ENCODE data around the gene SGSH.

SGSH gene

DNA sequence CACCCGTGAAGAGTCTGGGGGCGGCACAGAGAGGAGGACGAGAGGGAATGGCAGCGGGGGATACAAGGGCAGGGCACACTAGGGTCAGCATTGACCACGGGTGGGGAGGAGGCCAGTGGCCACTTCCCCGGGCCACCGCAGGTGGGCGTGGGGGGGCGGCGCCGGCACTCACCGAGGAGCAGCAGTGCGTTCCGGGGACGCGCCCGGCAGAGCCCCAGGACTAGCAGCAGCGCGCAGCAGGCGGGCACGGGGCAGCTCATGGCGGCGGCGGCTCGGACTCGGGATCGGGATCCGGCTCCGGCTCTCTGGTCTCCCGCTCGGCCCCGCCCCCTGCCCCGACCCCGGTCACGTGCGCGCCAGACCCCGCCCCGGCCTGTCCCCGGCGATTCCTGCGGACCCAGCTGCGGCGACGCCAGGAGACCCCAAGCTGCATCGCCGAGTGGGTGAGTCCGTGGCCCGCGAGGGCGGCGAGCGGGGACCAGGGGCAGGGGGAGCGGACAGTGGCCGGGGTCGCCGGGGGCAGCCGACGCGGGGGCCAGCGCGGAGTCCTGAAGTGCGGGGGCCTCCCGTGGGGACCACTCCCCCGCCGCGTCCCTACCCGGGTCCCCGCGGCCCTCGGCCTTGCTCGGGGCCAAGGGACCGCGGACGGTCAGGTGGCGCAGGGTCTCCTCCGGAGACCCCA lies at the start of gene SGSH, which contains the start of gene SLC26A11:
Gene SGSH (minus strand): TSS at position 280 of the 682 bp plus-strand sequence. CDS start 20 bp downstream, at position 260.
Gene SLC26A11 (plus strand): TSS at position 374 of the 682 bp plus-strand sequence. CDS start 1,134 bp downstream, outside the sequence.
- peak within 1 kb of the TSS; percentile 84 to 96 for H3K4me3 ChIP-seq (ENCODE audit: low read depth in 1 of 2, low read length in 2 of 2)
- no peaks in the 10 kb centered on the region for H3K9me3 ChIP-seq (ENCODE audit: control insufficient read depth in 1 of 2, low read length in 2 of 2)
- H3K27me3 ChIP-seq (ENCODE audit: low read depth, low read length) = no peaks in the 10 kb centered on the region
- H3K4me1 ChIP-seq (ENCODE audit: control insufficient read depth in 1 of 2, insufficient read depth in 2 of 2, low read length in 2 of 2) = peaks cover 0 to 29% of the 10 kb centered on the region in 2 donors
- H3K27ac ChIP-seq (ENCODE audit: low read length) = peak within 1 kb of the TSS; percentile 82
- H3K36me3 ChIP-seq (ENCODE audit: control insufficient read depth in 1 of 2, insufficient read depth in 2 of 2, low read length in 2 of 2) = peaks cover 8 to 12% of the 10 kb centered on the region in 2 donors

DNA sequence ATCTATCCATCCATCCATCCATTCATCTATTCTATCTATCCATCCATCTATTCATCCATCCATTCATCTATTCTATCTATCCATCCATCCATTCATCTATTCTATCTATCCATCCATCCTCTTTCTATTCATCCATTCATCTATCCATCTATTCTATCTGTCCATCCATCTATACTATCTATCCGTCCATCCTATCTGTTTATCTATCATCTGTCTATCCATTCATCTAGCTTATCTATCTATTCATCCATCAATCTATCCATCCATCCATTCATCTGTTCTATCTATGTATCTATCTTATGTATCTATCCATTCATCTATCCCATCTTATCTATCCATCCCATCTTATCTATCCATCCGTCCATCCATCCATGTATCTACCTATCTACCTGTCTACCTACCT lies 49.3 kb upstream of the SGSH start:
- Histone ChIP-seq H3K4me1 (ENCODE audit: control insufficient read depth in 1 of 2, insufficient read depth in 2 of 2, low read length in 2 of 2) (peaks cover 0 to under 1% of the 10 kb centered on the region in 2 donors), H3K36me3 (ENCODE audit: control insufficient read depth in 1 of 2, insufficient read depth in 2 of 2, low read length in 2 of 2) (peaks cover 27 to 51% of the 10 kb centered on the region in 2 donors), H3K9me3 (ENCODE audit: control insufficient read depth in 1 of 2, low read length in 2 of 2) (no peaks in the 10 kb centered on the region), H3K4me3 (ENCODE audit: low read depth in 1 of 2, low read length in 2 of 2) (no peak overlapping the region), H3K27ac (ENCODE audit: low read length) (no peak overlapping the region), H3K27me3 (ENCODE audit: low read depth, low read length) (no peaks in the 10 kb centered on the region)

DNA sequence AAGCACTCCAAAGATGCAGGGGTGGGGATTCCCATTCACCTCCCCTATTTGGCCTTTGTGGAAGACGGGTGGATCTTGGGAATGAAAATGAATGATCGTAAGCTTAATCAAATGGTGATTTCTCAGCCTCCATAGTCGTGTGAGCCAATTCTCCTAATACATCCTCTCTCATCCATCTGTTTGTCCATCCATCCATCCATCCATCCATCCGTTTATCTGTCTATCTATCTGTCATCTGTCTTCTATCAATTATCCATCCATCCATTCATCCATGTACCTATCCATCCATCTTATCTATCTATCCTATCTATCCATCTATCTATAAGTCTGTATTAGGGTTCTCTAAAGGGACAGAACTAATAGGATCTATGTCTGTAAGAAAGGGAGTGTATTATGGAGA lies 48.3 kb upstream of the SGSH start:
- H3K27me3 ChIP-seq (ENCODE audit: low read depth, low read length) = no peaks in the 10 kb centered on the region
- H3K4me1 ChIP-seq (ENCODE audit: control insufficient read depth in 1 of 2, insufficient read depth in 2 of 2, low read length in 2 of 2) = peaks cover 0 to 10% of the 10 kb centered on the region in 2 donors
- H3K9me3 ChIP-seq (ENCODE audit: control insufficient read depth in 1 of 2, low read length in 2 of 2) = no peaks in the 10 kb centered on the region
- no peak overlapping the region for H3K27ac ChIP-seq (ENCODE audit: low read length)
- H3K4me3 ChIP-seq (ENCODE audit: low read depth in 1 of 2, low read length in 2 of 2) = no peak overlapping the region
- H3K36me3 ChIP-seq (ENCODE audit: control insufficient read depth in 1 of 2, insufficient read depth in 2 of 2, low read length in 2 of 2) = peaks cover 27 to 44% of the 10 kb centered on the region in 2 donors

DNA sequence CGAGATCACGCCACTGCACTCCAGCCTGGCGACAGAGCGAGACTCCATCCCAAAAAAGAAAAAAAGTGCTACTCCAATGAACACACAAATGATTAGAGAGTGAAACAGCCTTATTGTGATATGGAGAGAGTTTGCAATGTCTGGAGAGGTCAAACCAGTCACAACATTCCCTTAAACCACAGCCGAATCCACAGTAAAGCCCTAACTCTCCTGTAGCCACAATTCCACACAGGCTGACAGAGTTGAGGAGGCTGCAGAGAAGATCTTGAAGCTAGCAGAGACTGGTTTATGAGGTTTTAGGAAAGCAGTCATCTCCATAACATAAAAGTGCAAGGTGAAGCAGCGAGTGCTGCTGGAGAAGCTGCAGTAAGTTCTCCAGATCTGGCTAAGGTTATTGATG lies 47.3 kb upstream of the SGSH start:
- Histone ChIP-seq H3K4me3 (ENCODE audit: low read depth in 1 of 2, low read length in 2 of 2) (no peak overlapping the region), H3K9me3 (ENCODE audit: control insufficient read depth in 1 of 2, low read length in 2 of 2) (no peaks in the 10 kb centered on the region), H3K27me3 (ENCODE audit: low read depth, low read length) (no peaks in the 10 kb centered on the region), H3K27ac (ENCODE audit: low read length) (no peak overlapping the region), H3K4me1 (ENCODE audit: control insufficient read depth in 1 of 2, insufficient read depth in 2 of 2, low read length in 2 of 2) (peaks cover 5 to 19% of the 10 kb centered on the region in 2 donors), H3K36me3 (ENCODE audit: control insufficient read depth in 1 of 2, insufficient read depth in 2 of 2, low read length in 2 of 2) (peaks cover 21 to 34% of the 10 kb centered on the region in 2 donors)

GRCh38 chr17:80265205-80266068 lies 45.3 kb upstream of the SGSH start:
- Histone ChIP-seq H3K4me1 (ENCODE audit: control insufficient read depth in 1 of 2, insufficient read depth in 2 of 2, low read length in 2 of 2) (peaks cover 5 to 26% of the 10 kb centered on the region in 2 donors), H3K27ac (ENCODE audit: low read length) (no peak overlapping the region), H3K27me3 (ENCODE audit: low read depth, low read length) (no peaks in the 10 kb centered on the region), H3K9me3 (ENCODE audit: control insufficient read depth in 1 of 2, low read length in 2 of 2) (no peaks in the 10 kb centered on the region), H3K4me3 (ENCODE audit: low read depth in 1 of 2, low read length in 2 of 2) (no peak overlapping the region), H3K36me3 (ENCODE audit: control insufficient read depth in 1 of 2, insufficient read depth in 2 of 2, low read length in 2 of 2) (peaks cover 21 to 33% of the 10 kb centered on the region in 2 donors)

DNA sequence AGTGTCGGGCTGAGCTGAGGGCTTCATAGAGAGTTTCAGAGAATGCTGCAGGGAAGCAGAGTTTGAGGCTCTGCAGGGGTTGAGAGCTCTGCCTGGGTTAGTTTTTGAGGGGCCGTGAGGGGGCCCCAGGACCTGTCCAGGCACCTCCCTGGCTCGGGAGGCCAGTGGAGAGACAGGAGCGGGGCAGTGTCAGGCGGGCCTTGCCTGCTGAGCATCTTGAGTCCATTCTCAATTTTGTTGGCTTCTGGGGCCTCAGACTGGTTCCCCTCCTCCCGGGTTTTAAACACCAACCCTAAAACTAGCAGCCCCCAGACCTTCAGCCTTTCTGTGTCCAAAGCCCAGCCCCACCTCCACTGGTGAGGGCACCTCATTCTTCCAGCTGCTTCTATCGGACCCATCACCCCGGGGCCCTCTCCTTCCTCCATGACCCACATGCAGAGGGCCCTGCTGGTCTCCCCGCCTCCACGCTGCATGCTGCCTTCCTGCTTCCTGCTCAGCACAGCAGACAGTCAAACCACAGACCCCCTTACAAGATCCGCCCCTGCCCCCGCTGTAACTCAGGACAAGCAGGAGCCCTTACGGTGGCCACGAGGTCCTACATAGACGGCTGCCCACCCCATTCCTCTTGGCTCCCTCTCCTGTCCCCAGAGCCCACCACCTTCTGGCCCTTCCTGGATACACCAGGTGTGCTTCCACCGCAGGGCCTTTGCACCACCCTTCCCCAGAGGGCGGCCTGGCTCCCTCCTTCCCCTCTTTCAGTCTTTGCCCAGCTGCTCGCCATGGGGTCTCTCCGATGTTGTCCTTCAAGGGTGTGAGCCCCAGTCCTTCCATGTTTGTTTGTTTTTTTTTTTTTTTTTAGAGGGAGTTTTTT lies 44.3 kb upstream of the SGSH start:
- Histone ChIP-seq H3K4me1 (ENCODE audit: control insufficient read depth in 1 of 2, insufficient read depth in 2 of 2, low read length in 2 of 2) (peaks cover 5 to 26% of the 10 kb centered on the region in 2 donors), H3K27ac (ENCODE audit: low read length) (peak overlapping the region; percentile 80), H3K4me3 (ENCODE audit: low read depth in 1 of 2, low read length in 2 of 2) (peak overlapping the region; percentile 57 to 83), H3K36me3 (ENCODE audit: control insufficient read depth in 1 of 2, insufficient read depth in 2 of 2, low read length in 2 of 2) (peaks cover 14 to 26% of the 10 kb centered on the region in 2 donors), H3K9me3 (ENCODE audit: control insufficient read depth in 1 of 2, low read length in 2 of 2) (no peaks in the 10 kb centered on the region), H3K27me3 (ENCODE audit: low read depth, low read length) (no peaks in the 10 kb centered on the region)

DNA sequence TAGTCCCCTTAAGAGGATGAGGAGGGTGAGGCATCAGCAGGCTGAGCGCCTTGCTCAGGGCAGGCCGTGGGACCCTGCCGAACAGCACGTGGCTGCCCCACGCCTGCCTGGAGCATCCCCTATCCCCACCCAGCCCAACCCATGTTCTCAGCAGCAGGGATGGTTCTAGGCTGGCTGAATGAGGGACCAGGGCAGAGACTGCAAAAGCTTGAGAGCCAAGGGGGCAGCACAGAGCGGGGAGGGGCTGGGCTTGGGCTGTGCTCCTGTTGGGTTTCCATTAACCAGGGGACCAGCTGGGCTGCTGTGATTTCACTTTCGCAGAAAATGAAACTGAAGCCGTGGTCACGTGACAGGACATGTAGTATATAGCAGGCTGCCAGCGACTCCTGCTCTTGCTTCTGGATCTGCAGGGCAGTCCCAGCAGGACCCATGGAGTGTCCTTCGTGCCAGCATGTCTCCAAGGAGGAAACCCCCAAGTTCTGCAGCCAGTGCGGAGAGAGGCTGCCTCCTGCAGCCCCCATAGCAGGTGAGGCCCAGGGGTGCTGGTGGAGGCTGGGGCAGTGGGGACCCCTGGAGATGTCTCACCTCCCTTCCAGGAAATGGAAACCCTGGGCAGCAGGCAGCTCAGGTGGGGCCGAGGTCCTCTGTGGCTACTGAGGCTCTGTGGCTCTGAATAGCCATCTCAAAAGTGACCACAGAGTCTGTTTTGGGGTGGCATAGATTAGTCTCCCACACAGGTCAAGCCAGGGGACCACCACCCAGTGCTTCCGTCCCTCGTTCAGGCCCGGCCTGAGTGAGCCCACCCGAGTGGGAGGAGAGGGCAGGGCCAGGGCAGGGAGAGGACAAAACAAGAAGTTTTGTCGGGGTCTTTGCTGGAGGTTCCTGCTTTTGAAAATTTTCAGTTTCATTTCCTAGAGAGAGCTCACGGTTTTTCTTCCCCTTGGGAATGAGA lies 43.4 kb upstream of the SGSH start:
- Histone ChIP-seq H3K4me3 (ENCODE audit: low read depth in 1 of 2, low read length in 2 of 2) (peak overlapping the region; percentile 57 to 83), H3K27ac (ENCODE audit: low read length) (peak overlapping the region; percentile 80), H3K36me3 (ENCODE audit: control insufficient read depth in 1 of 2, insufficient read depth in 2 of 2, low read length in 2 of 2) (peaks cover 8 to 19% of the 10 kb centered on the region in 2 donors), H3K27me3 (ENCODE audit: low read depth, low read length) (no peaks in the 10 kb centered on the region), H3K9me3 (ENCODE audit: control insufficient read depth in 1 of 2, low read length in 2 of 2) (no peaks in the 10 kb centered on the region), H3K4me1 (ENCODE audit: control insufficient read depth in 1 of 2, insufficient read depth in 2 of 2, low read length in 2 of 2) (peaks cover 5 to 26% of the 10 kb centered on the region in 2 donors)

DNA sequence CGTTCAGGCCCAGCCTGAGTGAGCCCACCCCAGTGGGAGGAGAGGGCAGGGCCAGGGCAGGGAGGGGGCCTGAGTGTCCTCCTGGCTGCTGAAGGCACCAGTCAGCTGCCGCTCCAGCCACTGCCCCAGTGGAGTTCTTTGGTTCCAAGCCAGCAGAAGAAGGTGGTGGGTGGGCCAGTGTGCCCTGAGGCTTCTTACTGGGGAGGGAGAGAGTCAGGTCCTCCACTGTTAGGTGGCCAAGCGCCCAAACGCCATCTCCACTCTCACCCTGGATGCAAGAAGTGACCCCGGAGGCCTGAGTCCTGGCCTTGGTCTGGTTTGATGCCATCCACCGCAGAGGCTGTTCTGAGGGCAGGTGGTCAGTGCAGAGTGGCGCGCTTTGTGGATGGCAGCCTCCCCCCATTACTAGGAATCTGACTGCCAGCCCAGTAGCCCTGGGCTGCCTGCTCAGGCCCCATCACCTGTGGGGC lies 42.7 kb upstream of the SGSH start:
- Histone ChIP-seq H3K27ac (ENCODE audit: low read length) (peak overlapping the region; percentile 39), H3K4me1 (ENCODE audit: control insufficient read depth in 1 of 2, insufficient read depth in 2 of 2, low read length in 2 of 2) (peaks cover 5 to 26% of the 10 kb centered on the region in 2 donors), H3K27me3 (ENCODE audit: low read depth, low read length) (no peaks in the 10 kb centered on the region), H3K9me3 (ENCODE audit: control insufficient read depth in 1 of 2, low read length in 2 of 2) (no peaks in the 10 kb centered on the region), H3K36me3 (ENCODE audit: control insufficient read depth in 1 of 2, insufficient read depth in 2 of 2, low read length in 2 of 2) (peaks cover 5 to 13% of the 10 kb centered on the region in 2 donors), H3K4me3 (ENCODE audit: low read depth in 1 of 2, low read length in 2 of 2) (peak overlapping the region; percentile 57 to 83)

- Histone ChIP-seq H3K4me3 (ENCODE audit: low read depth in 1 of 2, low read length in 2 of 2) (peak overlapping the region; percentile 83 to 92), H3K27me3 (ENCODE audit: low read depth, low read length) (no peaks in the 10 kb centered on the region), H3K27ac (ENCODE audit: low read length) (peak overlapping the region; percentile 23), H3K4me1 (ENCODE audit: control insufficient read depth in 1 of 2, insufficient read depth in 2 of 2, low read length in 2 of 2) (peaks cover 5 to 26% of the 10 kb centered on the region in 2 donors), H3K36me3 (ENCODE audit: control insufficient read depth in 1 of 2, insufficient read depth in 2 of 2, low read length in 2 of 2) (peaks cover 5 to 9% of the 10 kb centered on the region in 2 donors), H3K9me3 (ENCODE audit: control insufficient read depth in 1 of 2, low read length in 2 of 2) (no peaks in the 10 kb centered on the region)
Observed at GRCh38 chr17:80262291-80262690, 42.2 kb upstream of the SGSH start.

DNA sequence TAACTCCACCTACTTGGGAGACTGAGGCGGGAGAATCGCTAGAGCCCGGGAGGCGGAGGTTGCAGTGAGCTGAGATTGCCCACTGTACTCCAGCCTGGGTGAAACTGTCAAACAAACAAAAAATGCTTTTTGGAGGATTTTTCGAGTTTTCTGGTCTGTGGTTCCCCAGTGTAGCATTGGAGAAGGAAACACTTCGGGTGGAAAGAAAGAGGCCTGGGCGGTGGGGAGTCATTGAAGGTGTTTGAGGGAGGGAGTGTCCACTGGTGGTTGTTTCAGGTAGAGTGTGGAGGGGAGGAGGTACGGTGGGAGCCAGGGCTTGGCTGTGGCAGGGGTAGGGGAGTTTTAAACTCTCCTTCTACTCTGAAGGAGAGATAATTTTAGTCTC lies 41.8 kb upstream of the SGSH start:
- H3K9me3 ChIP-seq (ENCODE audit: control insufficient read depth in 1 of 2, low read length in 2 of 2) = no peaks in the 10 kb centered on the region
- H3K27ac ChIP-seq (ENCODE audit: low read length) = peak overlapping the region; percentile 84
- H3K4me1 ChIP-seq (ENCODE audit: control insufficient read depth in 1 of 2, insufficient read depth in 2 of 2, low read length in 2 of 2) = peaks cover 5 to 26% of the 10 kb centered on the region in 2 donors
- peaks cover 5 to 9% of the 10 kb centered on the region in 2 donors for H3K36me3 ChIP-seq (ENCODE audit: control insufficient read depth in 1 of 2, insufficient read depth in 2 of 2, low read length in 2 of 2)
- H3K27me3 ChIP-seq (ENCODE audit: low read depth, low read length) = no peaks in the 10 kb centered on the region
- H3K4me3 ChIP-seq (ENCODE audit: low read depth in 1 of 2, low read length in 2 of 2) = peak overlapping the region; percentile 83 to 92

All from muscle layer of duodenum (tissue), 2 donors.